IPS-11a (cell line): ENCODE data around the gene KCNQ5.
"Not testable (repeated sequence)": the region's sequence is repeated elsewhere in the genome, so short reads cannot be mapped to it uniquely, and the experiment has no call there.

Source experiments
- H3K4me3 ChIP-seq: one replicate; pipeline ENCODE4 v1.5.1; 2013; ENCODE audit warnings: low read depth, low read length, control low read depth

Gene KCNQ5

DNA sequence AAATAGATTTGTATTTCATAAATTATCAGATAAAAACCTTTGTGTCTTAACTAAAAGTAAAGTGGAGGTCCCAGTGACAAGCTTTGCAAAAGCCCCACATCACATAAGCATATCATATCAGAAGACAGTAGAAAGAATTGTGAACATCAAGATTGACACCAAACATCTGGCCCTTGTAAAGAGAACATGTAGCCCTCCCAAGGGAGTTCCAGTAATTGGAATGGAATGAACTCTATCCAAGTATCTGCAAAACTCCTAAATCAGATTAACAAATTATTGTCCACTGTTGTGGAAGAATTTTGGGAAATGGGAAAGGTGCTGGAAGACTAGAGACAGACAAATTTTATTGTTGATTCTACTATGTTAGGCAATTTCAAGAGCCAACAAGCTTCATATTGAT lies 268.8 kb downstream of the KCNQ5 start:
- H3K4me3 ChIP-seq: no peak overlapping the region

DNA sequence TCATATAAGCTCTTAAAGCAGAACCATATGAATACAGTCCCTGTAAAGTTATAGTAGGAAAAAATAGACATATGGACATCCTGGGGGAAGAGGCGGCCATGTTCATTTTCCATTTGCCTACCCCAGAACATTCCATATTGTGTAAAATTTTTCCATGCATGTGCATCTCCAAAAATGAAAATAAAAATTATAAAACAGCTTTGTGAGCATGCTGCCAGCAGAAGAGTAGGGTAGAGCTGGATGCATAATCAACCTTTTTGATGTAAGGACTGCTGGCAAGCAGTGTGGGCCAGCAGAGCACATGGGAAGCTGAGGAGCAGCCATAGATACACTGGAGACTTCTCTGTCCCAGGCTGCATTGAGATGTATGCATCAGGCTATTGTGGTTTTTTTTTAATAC lies 271.0 kb downstream of the KCNQ5 start:
- no peak overlapping the region for H3K4me3 ChIP-seq

DNA sequence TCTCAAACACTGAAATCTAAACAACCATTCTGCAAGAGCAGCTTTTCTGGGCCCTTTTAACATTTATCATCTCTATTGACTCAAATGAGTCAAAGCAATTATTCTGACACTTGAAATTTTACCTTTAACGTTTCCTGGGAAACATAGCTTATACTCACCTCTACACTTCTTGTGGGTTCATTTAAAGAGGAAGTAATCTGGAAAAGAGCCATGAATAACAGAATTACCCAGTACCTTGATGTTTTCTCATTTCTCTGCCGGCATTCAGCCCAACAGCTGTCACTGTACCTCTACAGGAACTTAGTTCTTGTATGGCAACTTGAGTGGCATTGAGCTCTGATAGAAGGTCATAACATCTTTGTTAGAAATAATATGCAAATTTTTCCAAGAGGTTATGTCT lies 272.2 kb downstream of the KCNQ5 start:
- H3K4me3 ChIP-seq: no peak overlapping the region

DNA sequence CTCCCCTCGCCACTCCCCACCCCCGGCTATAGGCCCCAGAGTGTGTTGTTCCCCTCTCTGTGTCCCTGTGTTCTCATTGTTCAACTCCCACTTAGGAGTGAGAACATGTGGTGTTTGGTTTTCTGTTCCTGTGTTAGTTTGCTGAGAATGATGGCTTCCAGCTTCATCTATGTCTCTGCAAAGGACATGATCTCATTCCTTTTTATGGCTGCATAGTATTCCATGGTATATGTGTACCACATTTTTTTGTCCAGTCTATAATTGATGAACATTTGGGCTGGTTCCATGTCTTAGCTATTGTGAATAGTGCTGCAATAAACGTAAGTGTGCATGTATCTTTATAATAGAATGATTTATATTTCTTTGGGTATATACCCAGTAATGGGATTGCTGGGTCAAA lies 276.4 kb downstream of the KCNQ5 start:
- H3K4me3 ChIP-seq: not testable (repeated sequence)

DNA sequence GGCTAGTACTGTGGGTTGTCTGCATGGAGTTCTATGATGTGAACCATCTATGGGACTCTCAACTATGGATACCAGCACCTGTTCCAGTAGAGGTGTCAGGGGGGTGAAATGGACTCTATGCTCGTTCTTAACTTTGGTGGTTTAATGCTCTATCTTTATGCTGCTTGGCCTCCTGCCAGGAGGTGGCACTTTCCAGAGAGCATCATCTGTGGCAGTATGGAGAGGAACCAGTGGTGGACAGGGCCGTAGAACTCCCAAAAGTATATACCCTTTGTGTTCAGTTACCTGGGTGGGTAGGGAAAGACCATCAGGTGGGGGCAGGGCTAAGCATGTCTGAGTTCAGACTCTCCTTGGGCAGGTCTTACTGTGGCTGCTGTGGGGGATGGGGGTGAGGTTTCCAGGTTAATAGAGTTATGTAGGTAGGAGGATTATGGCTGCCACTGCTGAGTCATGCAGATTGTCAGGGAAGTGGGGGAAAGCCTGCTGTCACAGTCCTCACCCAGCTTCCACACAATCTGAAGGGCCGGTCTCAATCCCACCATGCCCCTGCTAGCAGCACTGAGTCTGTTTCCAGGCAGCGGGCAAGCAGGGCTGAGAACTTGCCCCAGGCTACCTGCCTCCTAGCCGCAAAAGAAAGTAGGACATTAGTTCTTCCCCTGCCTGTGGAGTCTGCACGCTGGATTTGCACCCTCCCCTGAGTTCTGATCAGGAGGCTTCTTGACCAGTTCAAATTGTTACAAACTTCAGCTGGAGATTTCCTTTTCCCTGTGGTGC lies 284.0 kb downstream of the KCNQ5 start:
- no peak overlapping the region for H3K4me3 ChIP-seq

DNA sequence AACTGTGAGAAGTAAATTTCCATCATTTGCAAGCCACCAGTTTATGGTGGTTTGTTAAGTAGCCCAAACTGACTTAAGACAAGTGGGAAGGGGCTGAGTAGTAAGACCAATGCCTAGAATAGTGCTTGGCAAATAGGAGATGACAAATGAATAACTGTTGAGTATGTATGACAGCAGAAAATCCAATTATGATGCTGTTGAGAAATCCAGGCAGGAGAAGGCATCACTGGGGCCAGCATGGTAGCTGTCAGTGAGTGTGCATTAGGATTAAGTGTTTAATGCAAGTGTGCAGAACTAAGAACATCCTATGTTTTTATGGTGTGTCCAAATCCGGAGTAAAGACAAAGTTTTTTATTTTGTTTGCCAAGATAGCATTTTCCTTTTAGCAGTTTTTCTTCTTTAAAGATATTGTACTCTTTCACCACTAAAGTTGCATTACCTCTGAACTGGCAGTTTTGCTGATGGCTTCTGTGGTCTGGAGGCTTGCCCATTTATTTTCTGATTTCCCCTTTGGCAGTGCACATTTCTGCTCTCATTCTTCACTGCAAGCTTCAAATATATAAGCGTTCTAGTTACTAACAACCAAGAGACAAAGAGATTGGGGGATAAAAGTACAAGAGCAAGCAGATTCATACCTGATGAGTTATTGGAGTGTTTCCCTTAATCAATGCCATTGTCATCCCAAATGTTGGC lies 289.7 kb downstream of the KCNQ5 start:
- no peak overlapping the region for H3K4me3 ChIP-seq

DNA sequence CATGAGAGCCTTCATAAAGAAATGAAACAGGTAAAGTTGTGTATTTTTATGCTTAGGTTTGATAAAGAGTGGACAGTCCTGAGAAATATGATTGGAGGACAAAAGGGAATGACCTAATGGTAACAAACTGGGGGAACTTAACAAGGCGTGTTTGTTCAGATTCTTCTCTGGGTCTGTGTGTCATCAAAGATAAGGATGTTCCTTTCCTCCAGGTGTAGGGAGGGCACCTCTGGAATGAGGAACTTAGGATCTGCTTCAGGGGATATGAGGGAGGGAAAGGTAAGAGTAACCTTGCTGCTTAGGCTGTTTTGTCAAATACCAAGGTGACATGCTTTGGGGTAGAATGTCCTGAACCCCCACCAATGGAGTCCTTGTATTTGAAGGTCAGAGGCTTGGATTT lies 291.9 kb downstream of the KCNQ5 start:
- H3K4me3 ChIP-seq: no peak overlapping the region

DNA sequence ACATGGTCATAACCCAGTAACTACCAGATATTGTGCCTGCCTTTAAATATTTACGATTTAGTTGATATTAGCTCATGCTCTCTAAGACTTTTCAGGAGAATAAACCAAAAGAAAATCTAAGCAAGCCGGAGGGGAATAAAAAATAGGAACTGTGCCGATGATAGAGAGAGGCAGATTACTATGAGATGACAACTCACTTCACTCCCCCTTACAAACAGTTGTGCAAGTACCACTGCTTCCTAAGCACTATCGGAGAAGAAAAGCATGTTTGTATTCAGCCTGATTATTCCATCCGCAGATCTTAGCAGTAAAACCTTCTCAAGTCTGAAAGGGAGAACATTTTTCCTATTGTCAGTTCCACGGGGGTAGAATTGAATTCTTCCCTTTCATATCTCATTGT lies 294.4 kb downstream of the KCNQ5 start:
- H3K4me3 ChIP-seq: no peak overlapping the region

DNA sequence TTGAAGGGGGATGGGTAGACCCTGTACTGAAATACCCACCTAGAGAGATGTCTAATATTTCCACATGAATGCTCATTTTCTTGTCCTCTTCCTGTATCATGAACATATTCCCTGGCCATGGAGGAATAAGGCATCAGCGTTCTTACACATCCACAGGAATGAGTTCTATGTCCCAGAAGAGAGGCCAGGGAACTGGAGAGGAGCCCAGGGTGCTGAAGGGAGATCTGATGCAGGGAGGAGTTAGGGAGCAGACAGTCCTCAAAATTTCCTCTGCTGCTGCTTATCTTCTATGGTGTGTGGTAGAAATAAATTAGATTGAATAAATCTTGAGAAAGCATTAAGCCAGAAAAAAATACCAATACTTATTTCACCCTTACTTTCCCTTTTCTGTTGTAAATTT lies 295.0 kb downstream of the KCNQ5 start:
- H3K4me3 ChIP-seq: no peak overlapping the region

DNA sequence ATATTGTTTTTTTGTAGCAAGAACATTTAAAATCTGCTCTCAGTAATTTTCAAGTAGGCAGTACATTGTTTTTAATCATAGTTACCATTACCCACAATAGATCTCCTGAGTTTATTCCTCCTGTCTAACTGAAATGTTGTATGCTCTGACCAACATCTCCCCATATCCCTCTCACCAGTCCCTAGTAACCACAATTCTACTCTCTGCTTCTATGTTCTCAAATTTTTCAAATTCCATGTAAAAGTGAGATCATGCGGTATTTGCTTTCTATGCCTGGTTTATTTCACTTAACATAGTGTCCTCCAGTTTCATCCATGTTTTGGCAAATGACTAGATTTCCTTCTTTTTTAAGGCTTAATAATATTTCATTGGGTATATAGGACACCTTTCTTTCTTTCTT lies 300.5 kb downstream of the KCNQ5 start:
- H3K4me3 ChIP-seq: no peak overlapping the region

DNA sequence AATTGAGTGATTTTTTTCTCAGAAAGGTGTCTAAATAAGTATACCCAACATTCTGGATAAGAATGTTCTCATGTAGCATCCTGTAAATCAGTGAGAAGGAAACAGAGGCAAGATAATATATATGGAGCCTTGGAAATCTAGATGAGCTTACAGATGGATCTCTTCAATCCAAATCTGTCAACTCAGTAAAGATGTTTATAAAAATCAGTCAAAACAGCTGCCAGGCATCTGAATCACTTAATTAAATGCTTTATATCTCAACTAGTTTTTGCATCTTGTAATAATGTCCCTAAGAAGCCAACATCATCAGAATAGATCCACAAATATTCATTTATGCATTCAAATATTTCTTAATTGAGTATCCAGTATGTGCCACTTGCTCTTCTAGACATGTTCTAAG lies 303.3 kb downstream of the KCNQ5 start:
- no peak overlapping the region for H3K4me3 ChIP-seq

DNA sequence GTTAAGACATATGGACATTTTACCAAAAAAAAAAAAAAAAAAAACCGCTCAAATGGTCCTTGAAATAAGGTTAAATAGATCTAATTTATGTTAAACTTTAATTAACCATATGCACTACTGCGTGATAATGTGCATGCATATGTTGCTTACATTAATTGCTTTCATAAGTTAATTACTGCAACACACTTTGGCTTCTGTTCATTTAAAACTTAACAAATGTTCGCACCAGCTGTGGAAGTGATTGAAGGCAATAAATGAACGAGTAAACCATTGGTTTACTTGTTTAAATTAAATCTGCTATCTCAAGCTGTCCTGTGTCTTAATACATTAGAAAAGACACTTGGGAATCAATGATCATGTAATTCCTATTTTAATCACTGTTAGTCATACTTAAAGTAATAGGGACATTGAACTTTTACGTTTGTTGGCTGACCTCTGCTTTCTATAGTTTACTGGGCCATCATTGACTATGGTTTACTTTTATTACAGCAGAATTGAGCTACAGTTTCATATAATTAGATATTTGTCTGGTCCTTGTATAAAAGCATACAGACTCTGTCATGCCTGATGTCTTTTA lies 308.8 kb downstream of the KCNQ5 start:
- H3K4me3 ChIP-seq: no peak overlapping the region

DNA sequence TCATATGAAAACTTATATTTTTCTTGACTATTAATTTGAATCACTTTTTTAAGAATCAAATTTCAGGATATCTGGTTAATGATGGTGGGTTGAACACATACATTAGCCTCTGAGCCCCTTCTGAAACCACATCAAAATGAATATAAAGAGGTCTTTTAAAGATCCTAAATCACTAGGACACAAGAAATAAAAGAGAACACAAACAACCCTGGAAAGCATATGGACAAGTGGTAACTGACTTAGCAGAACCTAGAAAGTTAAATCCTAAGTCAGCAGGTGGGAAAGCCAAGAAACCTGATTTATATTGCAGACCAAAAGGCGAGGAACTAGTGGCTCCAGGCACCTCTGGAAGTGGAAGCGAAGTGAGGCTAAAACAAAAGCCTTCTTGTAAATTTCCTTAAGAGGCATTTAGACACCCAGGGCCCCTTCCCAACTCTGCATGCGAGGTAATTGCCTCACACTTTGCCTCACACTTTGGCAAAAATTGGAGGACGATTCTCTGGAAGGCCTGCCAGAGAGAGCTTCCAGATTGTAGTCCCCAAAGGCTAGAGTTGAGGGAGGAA lies 309.5 kb downstream of the KCNQ5 start:
- H3K4me3 ChIP-seq: no peak overlapping the region

DNA sequence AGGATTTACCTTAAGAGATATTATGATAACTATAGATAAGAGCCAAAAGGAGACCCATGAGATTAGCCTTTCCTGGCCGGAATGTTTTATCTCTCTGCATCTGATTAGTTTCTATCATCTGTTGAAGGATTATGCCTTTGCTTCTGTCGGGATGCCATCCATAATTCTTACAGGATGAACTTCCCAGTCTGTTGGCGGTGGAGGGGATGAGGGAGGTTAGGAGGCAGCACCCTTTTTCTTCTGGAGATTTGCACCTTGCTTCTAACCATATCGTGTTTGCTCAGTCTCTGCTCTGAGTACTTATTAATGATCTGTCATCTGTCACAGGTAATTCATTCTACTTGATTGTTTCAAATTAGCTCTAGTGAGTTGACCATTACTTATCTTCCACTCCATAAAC lies 311.4 kb downstream of the KCNQ5 start:
- H3K4me3 ChIP-seq: no peak overlapping the region

DNA sequence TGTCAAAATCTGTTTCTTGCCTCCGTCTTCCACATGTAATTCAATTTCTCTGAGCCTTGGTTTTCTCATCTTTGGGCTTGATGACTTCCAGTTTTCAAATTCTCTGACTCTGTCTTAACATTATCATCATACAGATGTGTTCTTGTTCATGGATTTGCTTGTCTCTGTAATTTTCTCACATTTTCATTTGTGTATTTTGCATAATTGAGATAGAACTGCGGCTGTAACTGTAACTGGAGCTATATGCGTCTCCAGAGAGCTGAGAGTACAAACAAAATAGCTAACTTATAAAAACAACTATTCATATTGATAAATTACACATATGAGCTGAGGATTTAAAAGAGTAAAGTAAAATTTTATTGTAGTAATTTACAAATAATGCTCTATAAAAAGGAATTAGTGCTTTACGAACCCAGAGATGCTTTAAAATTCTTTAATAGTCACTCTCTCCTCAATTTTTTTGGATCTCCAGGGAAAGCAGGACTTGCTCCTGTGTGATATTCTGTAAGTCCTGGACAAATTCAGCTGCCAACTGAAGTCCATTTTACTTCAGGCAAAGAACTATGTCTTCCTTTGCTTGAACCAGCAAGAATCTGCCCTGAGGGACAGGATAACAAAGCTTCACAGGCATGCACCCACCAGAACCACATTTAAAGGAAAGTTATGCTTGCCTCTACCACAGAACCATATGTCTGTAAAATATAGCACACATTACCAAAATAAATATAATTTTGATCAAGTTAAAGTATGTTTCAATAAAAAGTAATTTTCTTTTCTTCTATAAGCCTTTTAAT lies 315.1 kb downstream of the KCNQ5 start:
- no peak overlapping the region for H3K4me3 ChIP-seq

DNA sequence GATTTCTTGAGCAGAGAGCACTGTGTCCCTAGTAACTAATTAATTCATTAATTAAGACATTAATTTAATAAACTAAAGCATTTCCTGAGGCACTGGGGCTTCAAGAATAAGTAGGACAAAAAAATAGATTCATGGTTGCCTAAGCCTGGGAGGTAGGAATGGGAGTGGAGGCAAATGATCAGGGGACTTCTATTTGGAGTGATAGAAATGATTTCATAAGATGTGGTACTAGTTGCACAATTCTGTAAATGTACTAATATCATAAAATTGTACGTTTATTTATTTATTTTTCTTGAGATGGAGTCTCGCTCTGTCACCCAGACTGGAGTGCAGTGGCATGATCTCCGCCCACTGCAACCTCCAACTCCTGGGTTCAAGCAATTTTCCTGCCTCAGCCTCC lies 316.2 kb downstream of the KCNQ5 start:
- H3K4me3 ChIP-seq: no peak overlapping the region

DNA sequence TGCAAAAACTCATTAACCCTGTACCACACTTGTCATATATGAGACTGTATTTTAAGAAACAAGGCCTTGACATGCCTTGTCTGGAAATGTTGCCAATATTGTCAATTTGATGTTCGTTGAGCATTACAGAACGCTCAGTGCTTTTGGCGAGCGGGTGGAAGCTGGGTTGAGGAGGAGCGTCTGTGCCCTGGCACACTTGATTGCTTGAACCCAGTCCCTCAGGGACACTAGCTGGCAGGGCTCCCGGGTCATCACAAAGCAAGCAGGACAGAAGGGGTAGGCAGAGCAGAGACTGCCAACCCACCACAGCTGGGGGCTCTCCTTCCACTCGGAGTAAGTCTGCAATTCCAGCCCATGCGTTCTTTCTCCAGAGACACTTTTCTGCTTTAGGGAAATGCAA lies 317.1 kb downstream of the KCNQ5 start:
- H3K4me3 ChIP-seq: no peak overlapping the region

DNA sequence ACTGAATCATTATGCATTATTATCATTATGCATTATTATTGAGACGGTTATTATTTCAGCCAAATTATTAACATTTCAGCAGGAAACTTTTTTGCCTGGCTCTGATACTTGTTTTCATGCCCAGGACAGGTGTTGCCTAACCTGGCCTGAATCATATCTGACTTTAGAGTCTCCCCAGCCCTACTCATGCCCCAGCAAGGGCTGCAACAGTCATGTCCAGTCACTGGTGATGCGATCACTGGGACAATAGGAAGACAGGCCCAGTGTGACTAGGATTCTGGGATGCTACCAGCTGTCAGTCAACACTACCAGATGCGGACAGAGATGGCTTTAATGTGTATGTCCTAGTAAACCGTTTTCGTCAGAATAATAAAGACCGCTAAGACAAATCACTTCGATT lies 318.4 kb downstream of the KCNQ5 start:
- H3K4me3 ChIP-seq: no peak overlapping the region

DNA sequence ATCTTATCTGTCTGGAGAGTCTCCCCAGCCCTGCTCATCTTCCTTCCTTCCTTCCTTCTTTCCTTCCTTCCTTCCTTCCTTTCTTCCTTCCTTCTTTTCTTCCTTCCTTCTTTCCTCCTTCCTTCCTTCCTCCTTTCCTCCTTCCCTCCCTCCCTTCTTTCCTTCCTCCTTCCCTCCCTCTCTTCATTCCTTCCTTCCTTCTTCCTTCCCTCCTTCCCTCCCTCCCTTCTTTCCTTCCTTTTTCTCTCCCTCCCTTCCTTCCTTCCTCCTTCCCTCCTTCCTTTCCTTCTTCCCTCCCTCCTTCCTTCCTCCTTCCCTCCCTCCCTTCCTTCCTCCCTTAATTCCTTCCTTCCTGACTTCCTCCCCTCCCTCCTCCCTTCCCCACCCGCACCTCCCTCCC lies 319.4 kb downstream of the KCNQ5 start:
- H3K4me3 ChIP-seq: no peak overlapping the region

DNA sequence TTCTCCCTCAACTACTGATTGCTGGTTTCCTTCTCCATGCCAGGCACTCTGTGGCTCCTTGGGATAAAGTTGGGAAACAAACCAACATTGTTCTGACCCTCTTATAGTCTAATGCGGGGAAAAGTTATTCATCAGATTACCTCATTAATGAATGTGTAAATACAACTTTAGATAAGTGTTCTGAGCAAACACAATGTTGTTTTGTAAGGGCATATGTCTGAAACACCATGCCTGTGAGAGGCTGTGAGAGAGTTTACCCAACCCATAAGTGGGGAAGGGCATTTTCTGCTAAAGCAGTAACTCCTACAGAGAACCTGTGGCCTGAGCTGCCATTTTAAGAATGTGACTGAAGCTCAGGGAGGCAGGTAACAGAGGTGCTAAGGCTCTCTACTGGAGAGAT lies 319.9 kb downstream of the KCNQ5 start:
- H3K4me3 ChIP-seq: no peak overlapping the region

DNA sequence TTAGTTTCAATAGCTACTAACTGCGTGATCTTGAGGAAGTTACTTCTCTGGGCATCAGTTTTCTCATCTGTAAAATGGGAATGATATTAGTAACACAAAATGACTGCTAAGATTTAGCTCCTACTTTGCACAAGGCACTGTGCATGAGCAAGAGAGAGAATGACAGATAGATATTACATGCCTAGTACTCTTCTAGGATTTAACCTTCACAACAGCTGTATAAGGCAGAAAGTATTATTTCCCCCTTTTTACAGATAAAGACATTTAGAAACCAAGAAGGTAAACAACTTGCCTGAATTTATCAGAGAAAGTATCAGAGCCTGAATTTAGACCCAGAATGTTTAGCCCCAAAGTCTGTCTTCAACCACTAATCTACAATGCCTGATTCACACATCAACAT lies 321.8 kb downstream of the KCNQ5 start:
- H3K4me3 ChIP-seq: no peak overlapping the region
